ENCODE results near the gene CYP27B1. TPM values are rescaled to one million over a fixed set of nuclear protein-coding genes. Genes with fewer than 3 reads are reported as not detected.

CYP27B1 gene
- total RNA-seq, 6 donors from 2014 or later: 0.98 to 5.2 (median 2.5) TPM; not detected in 1

DNA sequence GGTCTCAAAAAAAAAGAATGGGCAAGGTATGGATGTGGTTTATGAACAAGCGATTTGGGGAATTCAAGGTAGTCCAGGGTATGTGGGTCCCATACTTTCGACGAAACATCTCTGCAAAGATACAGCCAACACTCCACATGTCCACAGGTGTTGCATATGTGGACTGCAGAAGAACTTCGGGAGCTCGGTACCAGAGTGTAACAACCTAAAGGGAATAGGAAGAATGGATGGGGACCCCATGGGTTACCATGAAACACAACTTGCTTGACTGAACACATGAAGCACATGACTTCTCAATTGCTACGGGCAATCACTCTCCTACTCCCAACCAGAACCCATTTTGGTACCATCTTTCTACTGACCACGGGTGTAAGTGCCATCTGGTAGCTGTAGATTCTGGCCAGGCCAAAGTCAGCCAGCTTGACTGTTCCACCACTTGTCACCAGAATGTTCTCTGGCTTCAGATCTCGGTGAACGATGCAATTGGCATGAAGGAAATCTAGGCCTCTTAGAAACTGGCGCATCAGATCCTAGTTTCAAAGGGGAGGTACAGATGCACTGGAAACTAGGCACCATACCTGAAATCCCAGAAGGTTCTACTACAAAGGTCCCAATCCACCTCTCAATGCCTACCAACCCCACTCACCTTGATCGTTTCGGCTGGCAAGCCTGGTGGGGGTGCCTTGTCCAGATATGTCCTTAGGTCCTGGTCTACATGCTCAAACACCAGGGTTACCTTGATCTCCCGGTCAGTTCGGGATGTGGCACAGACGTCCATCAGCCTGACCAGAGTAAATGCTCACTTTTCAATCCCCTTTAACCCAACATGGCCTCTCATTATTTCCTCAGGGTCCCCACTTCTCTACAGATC is 16.1 kb downstream of the CYP27B1 start:
- peak overlapping the region in 3 of 4 donors; percentile 69 to 82 (median 71) for H3K4me3 ChIP-seq
- DNase-seq: no peak
- H3K36me3 ChIP-seq: peaks cover 9 to 44% (median 31%) of the 10 kb centered on the region in 4 donors
- peak overlapping the region in 3 of 4 donors; percentile 80 to 94 (median 90) for H3K27ac ChIP-seq
- peaks cover 15 to 44% (median 37%) of the 10 kb centered on the region in 4 donors for H3K4me1 ChIP-seq
- 87 to 91% methylated on average over 15 of the region's 15 CpGs for WGBS, 2 donors
- TF ChIP-seq POLR2AphosphoS5 (IDR thresholded peaks at IDR 0.05): no peak
- no peak for TF ChIP-seq EP300 (IDR thresholded peaks at IDR 0.05)
- TF ChIP-seq, protein P1, sequence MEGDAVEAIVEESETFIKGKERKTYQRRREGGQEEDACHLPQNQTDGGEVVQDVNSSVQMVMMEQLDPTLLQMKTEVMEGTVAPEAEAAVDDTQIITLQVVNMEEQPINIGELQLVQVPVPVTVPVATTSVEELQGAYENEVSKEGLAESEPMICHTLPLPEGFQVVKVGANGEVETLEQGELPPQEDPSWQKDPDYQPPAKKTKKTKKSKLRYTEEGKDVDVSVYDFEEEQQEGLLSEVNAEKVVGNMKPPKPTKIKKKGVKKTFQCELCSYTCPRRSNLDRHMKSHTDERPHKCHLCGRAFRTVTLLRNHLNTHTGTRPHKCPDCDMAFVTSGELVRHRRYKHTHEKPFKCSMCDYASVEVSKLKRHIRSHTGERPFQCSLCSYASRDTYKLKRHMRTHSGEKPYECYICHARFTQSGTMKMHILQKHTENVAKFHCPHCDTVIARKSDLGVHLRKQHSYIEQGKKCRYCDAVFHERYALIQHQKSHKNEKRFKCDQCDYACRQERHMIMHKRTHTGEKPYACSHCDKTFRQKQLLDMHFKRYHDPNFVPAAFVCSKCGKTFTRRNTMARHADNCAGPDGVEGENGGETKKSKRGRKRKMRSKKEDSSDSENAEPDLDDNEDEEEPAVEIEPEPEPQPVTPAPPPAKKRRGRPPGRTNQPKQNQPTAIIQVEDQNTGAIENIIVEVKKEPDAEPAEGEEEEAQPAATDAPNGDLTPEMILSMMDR (IDR thresholded peaks at IDR 0.05): no peak
- TF ChIP-seq POLR2A (IDR thresholded peaks at IDR 0.05): no peak
- no peaks in the 10 kb centered on the region for H3K9me3 ChIP-seq
- ATAC-seq (ENCODE audit: low FRiP score in 2 of 2): no peak
- H3K27me3 ChIP-seq: no peaks in the 10 kb centered on the region

DNA sequence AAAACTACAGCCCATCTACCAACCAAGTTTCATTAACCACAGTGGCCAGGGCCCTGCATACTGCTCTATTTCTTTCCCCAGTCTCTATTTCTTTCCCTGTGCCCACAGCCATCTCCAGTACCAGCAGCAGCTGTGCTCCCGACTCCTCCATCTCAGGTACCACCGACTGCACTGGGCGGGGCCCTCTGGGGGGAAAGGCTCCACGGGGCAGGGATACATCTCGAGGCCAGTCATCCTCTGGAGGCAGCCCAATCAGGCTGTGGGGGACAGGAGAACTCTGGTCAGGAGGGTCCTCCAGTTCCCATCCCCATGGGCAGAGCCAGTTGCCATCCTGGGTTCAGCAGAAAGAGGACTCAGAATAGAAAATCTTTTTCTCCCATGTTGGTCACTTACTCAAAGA is 17.8 kb downstream of the CYP27B1 start:
- TF ChIP-seq EP300 (IDR thresholded peaks at IDR 0.05): no peak
- TF ChIP-seq, protein P1 (IDR thresholded peaks at IDR 0.05): no peak
- TF ChIP-seq POLR2AphosphoS5 (IDR thresholded peaks at IDR 0.05): no peak
- TF ChIP-seq POLR2A (IDR thresholded peaks at IDR 0.05): no peak
- DNase-seq (peak in 1 of 2 donors; percentile 47), ATAC-seq (ENCODE audit: low FRiP score in 2 of 2) (no peak)
- WGBS, 2 donors: 89 to 94% methylated on average over 4 to 5 of the region's 5 CpGs
- H3K27me3 ChIP-seq: no peaks in the 10 kb centered on the region
- no peaks in the 10 kb centered on the region for H3K9me3 ChIP-seq
- no peak overlapping the region for H3K27ac ChIP-seq
- peaks cover 16 to 46% (median 36%) of the 10 kb centered on the region in 4 donors for H3K4me1 ChIP-seq
- H3K4me3 ChIP-seq: no peak overlapping the region
- H3K36me3 ChIP-seq: peaks cover 9 to 44% (median 31%) of the 10 kb centered on the region in 4 donors

DNA sequence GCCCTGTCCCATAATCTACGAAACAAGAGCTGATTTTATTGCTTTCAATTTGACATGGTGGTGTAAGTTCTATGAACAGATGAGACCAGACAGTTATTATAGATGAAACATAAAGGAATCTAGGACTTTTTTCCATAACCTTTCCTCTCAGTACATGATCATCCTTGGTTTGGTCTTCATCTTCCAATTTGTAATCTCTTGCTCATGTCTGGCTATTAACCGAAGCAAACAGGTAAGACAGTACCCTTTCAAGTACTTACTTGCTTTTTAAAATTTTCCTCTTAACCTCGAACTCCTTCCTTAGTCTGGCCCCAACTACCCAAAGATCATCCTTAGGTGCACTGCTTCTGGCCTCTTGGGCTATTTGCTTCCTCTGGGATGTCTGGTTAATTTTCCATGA is 20.9 kb downstream of the CYP27B1 start:
- Histone ChIP-seq H3K36me3 (peaks cover 9 to 44% (median 31%) of the 10 kb centered on the region in 4 donors), H3K4me3 (peak overlapping the region in 2 of 4 donors; percentile 79 to 83), H3K9me3 (no peaks in the 10 kb centered on the region), H3K27me3 (no peaks in the 10 kb centered on the region), H3K27ac (peak overlapping the region in 1 of 4 donors; percentile 94), H3K4me1 (peaks cover 6 to 24% (median 16%) of the 10 kb centered on the region in 4 donors)
- no peak for TF ChIP-seq EP300 (IDR thresholded peaks at IDR 0.05)
- TF ChIP-seq, protein P1 (IDR thresholded peaks at IDR 0.05): no peak
- no peak for TF ChIP-seq POLR2AphosphoS5 (IDR thresholded peaks at IDR 0.05)
- no peak for TF ChIP-seq POLR2A (IDR thresholded peaks at IDR 0.05)
- 92 to 96% methylated on average over 3 of the region's 3 CpGs for WGBS, 2 donors
- DNase-seq: no peak
- no peak for ATAC-seq (ENCODE audit: low FRiP score in 2 of 2)

DNA sequence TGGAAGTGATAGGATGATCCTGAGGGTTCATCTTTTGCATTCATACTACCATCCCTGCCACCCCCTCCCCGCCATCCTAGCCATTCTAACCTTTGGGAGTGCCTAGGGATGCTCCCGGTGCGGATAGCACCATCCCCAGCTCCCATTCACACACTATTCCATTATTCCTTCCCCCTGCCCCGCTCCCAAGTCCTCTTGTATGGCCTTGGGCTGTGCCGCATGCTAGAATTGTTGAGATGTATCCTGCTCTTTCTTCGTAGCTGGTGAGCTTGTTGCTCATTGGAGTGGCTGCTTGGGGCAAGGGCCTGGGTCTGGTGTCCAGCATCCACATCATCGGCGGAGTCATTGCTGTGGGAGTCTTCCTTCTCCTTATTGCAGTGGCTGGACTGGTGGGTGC is 21.4 kb downstream of the CYP27B1 start:
- Histone ChIP-seq H3K9me3 (no peaks in the 10 kb centered on the region), H3K36me3 (peaks cover 9 to 44% (median 29%) of the 10 kb centered on the region in 4 donors), H3K27me3 (peaks cover 0 to 2% (median 0%) of the 10 kb centered on the region in 4 donors), H3K27ac (peak overlapping the region; percentile 92 to 98 (median 95)), H3K4me3 (peak overlapping the region; percentile 62 to 83 (median 72)), H3K4me1 (peaks cover 3 to 23% (median 13%) of the 10 kb centered on the region in 4 donors)
- no peak for DNase-seq
- ATAC-seq (ENCODE audit: low FRiP score in 2 of 2): peak in 1 of 2 donors; percentile 1
- 44 to 51% methylated on average over 8 of the region's 8 CpGs for WGBS, 2 donors
- TF ChIP-seq POLR2AphosphoS5 (IDR thresholded peaks at IDR 0.05): no peak
- TF ChIP-seq EP300 (IDR thresholded peaks at IDR 0.05): no peak
- peak in 1 of 4 donors; percentile 5 for TF ChIP-seq POLR2A (IDR thresholded peaks at IDR 0.05)
- TF ChIP-seq, protein P1 (IDR thresholded peaks at IDR 0.05): no peak

Data from upper lobe of left lung (tissue), 6 donors.